ENCODE data around the gene JKAMP. TPM values are rescaled to one million over a fixed set of nuclear protein-coding genes. Genes with fewer than 3 reads are reported as not detected.

Gene JKAMP
- polyA plus RNA-seq, 1 donor (not counting 4 experiments of a cell fraction or from before 2014, with no cell fraction given): 166 TPM

DNA sequence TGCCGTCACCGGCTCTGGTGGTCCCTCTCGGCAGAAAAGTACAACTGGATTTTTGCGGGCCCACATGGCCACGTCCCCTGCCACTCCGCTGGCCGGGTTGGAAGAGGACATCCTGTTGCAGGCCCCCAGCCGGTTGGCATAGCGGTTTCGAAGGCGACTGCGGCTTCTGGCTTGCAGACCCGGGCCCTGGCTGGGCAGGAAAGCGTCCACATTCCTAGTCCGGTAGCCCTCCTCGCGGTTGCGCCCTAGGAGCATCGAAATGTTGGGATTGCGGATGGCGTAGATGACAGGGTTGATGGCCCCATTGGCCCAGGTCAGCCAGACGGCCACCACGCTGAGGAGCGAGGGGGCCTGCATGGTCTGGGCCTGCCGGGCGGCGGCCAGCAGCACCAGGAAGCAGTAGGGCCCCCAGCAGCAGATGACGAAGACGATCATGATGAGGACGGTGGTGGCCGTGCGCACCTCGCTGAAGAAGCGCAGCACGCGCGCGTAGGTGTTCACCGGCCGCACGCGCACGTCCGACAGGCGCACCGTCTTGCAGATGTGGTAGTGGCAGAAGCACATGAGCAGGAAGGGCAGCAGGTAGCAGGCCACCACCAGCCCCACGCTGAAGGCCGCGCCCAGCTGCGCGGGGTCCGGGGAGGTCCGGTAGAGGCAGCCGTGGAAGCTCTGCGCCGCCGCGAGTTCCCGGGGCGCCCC, 20.4 kb upstream of the JKAMP start:
- no peaks in the 10 kb centered on the region for H3K9me3 ChIP-seq (ENCODE audit: control insufficient read depth, low read depth, low read length)
- H3K4me2 ChIP-seq (ENCODE audit: control insufficient read depth, extremely low read depth, insufficient read depth, low read depth, low read length): peak overlapping the region; percentile 68
- no peaks in the 10 kb centered on the region for H3K79me2 ChIP-seq (ENCODE audit: control insufficient read depth, insufficient read depth, low read length)
- peak overlapping the region in 1 of 3 experiments; percentile 57 for H3K4me3 ChIP-seq (ENCODE audit: control insufficient read depth in 2 of 3, extremely low read depth in 1 of 3, insufficient read depth in 2 of 3, low read depth in 1 of 3, low read length in 3 of 3)
- H4K20me1 ChIP-seq (ENCODE audit: control insufficient read depth, extremely low read depth, insufficient read depth, low read length): no peaks in the 10 kb centered on the region
- dilution Hi-C loops (cut with MboI; ENCODE audit: extremely low pct_ligation_motif_present, low sequenced_read_pairs): no loop called here
- peaks cover 2 to 8% of the 10 kb centered on the region in 2 experiments for H3K36me3 ChIP-seq (ENCODE audit: control insufficient read depth in 2 of 2, extremely low read depth in 1 of 2, insufficient read depth in 2 of 2, low read length in 2 of 2)
- H3K27me3 ChIP-seq (ENCODE audit: control insufficient read depth, extremely low read depth, insufficient read depth, low read length): no peaks in the 10 kb centered on the region
- FAIRE-seq: no peak
- no peak overlapping the region for H3K9ac ChIP-seq (ENCODE audit: control insufficient read depth, extremely low read depth, insufficient read depth, low read length)
- no peak overlapping the region for H3K27ac ChIP-seq (ENCODE audit: control insufficient read depth, insufficient read depth, low read length)
- H3K4me1 ChIP-seq (ENCODE audit: control insufficient read depth, extremely low read depth, insufficient read depth, low read length): peaks cover 3% of the 10 kb centered on the region
- no peaks in the 10 kb centered on the region for H3K9me1 ChIP-seq (ENCODE audit: control insufficient read depth, extremely low read depth, insufficient read depth, low read length)
- no peak for TF ChIP-seq EZH2 (IDR thresholded peaks at IDR 0.05; ENCODE audit: low read length)
- TF ChIP-seq, protein P1, sequence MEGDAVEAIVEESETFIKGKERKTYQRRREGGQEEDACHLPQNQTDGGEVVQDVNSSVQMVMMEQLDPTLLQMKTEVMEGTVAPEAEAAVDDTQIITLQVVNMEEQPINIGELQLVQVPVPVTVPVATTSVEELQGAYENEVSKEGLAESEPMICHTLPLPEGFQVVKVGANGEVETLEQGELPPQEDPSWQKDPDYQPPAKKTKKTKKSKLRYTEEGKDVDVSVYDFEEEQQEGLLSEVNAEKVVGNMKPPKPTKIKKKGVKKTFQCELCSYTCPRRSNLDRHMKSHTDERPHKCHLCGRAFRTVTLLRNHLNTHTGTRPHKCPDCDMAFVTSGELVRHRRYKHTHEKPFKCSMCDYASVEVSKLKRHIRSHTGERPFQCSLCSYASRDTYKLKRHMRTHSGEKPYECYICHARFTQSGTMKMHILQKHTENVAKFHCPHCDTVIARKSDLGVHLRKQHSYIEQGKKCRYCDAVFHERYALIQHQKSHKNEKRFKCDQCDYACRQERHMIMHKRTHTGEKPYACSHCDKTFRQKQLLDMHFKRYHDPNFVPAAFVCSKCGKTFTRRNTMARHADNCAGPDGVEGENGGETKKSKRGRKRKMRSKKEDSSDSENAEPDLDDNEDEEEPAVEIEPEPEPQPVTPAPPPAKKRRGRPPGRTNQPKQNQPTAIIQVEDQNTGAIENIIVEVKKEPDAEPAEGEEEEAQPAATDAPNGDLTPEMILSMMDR (optimal IDR thresholded peaks at IDR 0.05 in 1 of 3, IDR thresholded peaks at IDR 0.05 in 1 of 3, conservative IDR thresholded peaks at IDR 0.05 in 1 of 3; ENCODE audit: extremely low read depth in 1 of 3, insufficient read depth in 2 of 3, low read length in 3 of 3): no peak
- H2AFZ ChIP-seq (ENCODE audit: control insufficient read depth, low read length): peak overlapping the region; percentile 39
- DNase-seq (ENCODE audit: low read depth, low spot score): no peak

DNA sequence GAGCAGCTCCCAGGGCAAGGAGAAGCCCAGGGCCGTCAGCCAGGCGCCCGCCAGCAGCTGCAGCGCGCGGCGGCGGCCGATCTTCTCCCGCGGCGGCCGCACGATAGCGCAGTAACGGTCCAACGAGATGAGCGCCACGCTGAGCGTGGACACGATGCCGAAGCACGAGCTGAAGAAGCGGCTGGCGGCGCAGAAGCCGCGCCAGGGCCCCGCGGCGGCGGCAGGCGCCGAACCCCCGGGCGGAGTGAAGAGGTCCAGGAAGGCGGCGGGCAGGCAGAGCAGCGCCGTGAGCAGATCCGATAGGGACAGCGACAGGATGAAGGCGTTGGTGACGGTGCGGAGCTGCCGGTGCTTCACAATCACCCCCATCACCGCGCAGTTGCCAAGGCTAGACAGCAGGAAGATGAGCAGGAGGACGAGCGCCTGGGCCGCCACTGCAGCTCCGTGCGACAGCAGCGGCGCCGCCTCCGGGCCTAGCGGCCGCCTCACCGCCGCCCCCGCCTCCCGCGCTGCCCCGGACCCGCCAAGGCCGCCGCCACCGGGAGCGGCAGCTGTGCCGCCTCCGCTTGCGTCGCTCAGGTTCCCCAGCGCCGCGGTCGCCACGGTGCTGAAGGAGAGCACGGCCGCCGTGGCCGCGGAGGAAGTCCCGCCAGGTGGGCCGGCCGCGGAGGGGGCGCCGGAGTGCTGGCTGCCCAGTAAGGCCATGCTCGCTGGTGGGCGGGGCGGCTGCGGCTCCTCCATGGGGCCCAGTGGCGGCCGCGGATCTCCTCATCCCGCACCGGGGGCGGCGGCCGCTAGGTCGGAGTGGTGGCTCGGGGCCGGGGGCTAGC, 19.6 kb upstream of the JKAMP start:
- dilution Hi-C loops (cut with MboI; ENCODE audit: extremely low pct_ligation_motif_present, low sequenced_read_pairs): no loop called here
- TF ChIP-seq, protein P1 (optimal IDR thresholded peaks at IDR 0.05 in 1 of 3, IDR thresholded peaks at IDR 0.05 in 1 of 3, conservative IDR thresholded peaks at IDR 0.05 in 1 of 3; ENCODE audit: extremely low read depth in 1 of 3, insufficient read depth in 2 of 3, low read length in 3 of 3): no peak
- no peak for TF ChIP-seq EZH2 (IDR thresholded peaks at IDR 0.05; ENCODE audit: low read length)
- H3K4me3 ChIP-seq (ENCODE audit: control insufficient read depth in 2 of 3, extremely low read depth in 1 of 3, insufficient read depth in 2 of 3, low read depth in 1 of 3, low read length in 3 of 3): peak overlapping the region; percentile 22 to 57 (median 22)
- peaks cover 2 to 7% of the 10 kb centered on the region in 2 experiments for H3K36me3 ChIP-seq (ENCODE audit: control insufficient read depth in 2 of 2, extremely low read depth in 1 of 2, insufficient read depth in 2 of 2, low read length in 2 of 2)
- H3K9me1 ChIP-seq (ENCODE audit: control insufficient read depth, extremely low read depth, insufficient read depth, low read length): no peaks in the 10 kb centered on the region
- no peak overlapping the region for H3K27ac ChIP-seq (ENCODE audit: control insufficient read depth, insufficient read depth, low read length)
- H3K27me3 ChIP-seq (ENCODE audit: control insufficient read depth, extremely low read depth, insufficient read depth, low read length): no peaks in the 10 kb centered on the region
- DNase-seq (ENCODE audit: low read depth, low spot score): no peak
- H3K9me3 ChIP-seq (ENCODE audit: control insufficient read depth, low read depth, low read length): no peaks in the 10 kb centered on the region
- peak overlapping the region; percentile 66 for H2AFZ ChIP-seq (ENCODE audit: control insufficient read depth, low read length)
- H3K4me2 ChIP-seq (ENCODE audit: control insufficient read depth, extremely low read depth, insufficient read depth, low read depth, low read length): peak overlapping the region; percentile 68
- peaks cover 3% of the 10 kb centered on the region for H3K4me1 ChIP-seq (ENCODE audit: control insufficient read depth, extremely low read depth, insufficient read depth, low read length)
- no peaks in the 10 kb centered on the region for H3K79me2 ChIP-seq (ENCODE audit: control insufficient read depth, insufficient read depth, low read length)
- peak overlapping the region; percentile 13 for H3K9ac ChIP-seq (ENCODE audit: control insufficient read depth, extremely low read depth, insufficient read depth, low read length)
- FAIRE-seq: no peak
- no peaks in the 10 kb centered on the region for H4K20me1 ChIP-seq (ENCODE audit: control insufficient read depth, extremely low read depth, insufficient read depth, low read length)
